ENCODE measurements around the gene COL18A1.

The COL18A1 gene

GRCh38 chr21:45538381-45539045 is 133.5 kb downstream of the COL18A1 start:
- H3K27ac ChIP-seq, result no peak overlapping the region
- TF ChIP-seq CTCF (conservative IDR thresholded peaks at IDR 0.05), result no peak
- no peak for TF ChIP-seq ZFX (IDR thresholded peaks at IDR 0.05)

GRCh38 chr21:45539046-45539795 is 134.3 kb downstream of the COL18A1 start:
- H3K27ac ChIP-seq, result no peak overlapping the region
- TF ChIP-seq CTCF (conservative IDR thresholded peaks at IDR 0.05) (no peak), ZFX (IDR thresholded peaks at IDR 0.05) (no peak)

DNA sequence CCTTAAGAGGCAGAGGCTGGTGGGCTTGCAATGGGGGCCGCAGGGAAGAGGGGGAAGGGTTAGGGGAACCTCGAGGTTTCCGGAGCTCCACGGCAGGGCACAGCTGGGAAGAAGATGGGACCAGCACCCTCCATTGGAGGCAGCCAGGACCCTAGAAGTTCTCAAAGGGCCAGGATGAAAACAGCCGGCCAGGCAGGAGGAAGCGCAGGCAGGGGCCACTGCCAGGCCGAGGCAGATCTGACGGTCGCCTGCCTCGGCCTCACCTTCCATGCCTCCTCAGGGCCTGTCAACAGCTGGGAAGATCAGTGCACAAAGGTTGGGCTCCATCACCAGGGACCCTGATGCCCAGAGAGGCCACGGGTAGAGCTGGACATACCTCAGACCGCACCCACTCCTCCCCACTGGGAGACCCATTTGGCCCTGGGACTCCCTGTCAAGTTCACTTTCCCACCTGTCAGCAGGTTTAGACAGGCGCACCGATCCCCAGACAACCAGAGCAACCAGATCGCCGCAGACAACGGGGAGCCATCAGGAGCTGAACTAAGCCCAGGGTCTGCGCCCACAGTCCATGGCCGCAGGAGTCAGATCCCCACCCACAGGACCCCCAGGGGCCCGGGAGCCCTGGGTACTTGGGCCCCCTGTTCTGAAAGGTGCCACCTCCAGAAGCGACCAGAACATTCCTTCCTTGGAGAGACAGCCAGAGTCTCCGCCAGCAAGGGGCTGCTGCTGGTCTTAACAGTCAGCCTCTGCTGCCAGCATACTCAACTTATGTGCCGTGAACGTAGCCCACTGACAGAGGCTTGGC is 135.0 kb downstream of the COL18A1 start:
- no peak overlapping the region for H3K27ac ChIP-seq
- TF ChIP-seq ZFX (IDR thresholded peaks at IDR 0.05) (no peak), CTCF (conservative IDR thresholded peaks at IDR 0.05) (no peak)

DNA sequence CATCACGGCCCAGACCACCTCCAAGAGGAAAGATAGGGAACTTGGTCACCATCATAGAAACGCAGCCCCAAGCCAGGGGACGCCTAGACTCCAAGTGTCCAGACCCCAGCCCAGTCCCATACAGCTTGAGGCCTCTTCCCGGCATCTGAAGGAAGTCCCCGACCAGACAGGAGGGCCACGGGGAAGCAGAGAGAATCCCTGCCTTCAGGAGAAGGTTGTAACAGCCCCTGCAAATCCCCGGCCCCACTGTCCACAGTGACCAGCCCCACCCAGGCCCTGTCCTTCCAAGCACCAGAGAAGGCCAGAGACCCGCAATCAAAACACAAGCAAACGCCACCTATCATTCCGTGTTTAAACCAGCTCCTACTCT is 135.6 kb downstream of the COL18A1 start:
- H3K27ac ChIP-seq, result peak overlapping the region; percentile 76; the same call in 1 of the 2 replicates
- TF ChIP-seq ZFX (IDR thresholded peaks at IDR 0.05), result no peak
- TF ChIP-seq CTCF (conservative IDR thresholded peaks at IDR 0.05), result no peak

DNA sequence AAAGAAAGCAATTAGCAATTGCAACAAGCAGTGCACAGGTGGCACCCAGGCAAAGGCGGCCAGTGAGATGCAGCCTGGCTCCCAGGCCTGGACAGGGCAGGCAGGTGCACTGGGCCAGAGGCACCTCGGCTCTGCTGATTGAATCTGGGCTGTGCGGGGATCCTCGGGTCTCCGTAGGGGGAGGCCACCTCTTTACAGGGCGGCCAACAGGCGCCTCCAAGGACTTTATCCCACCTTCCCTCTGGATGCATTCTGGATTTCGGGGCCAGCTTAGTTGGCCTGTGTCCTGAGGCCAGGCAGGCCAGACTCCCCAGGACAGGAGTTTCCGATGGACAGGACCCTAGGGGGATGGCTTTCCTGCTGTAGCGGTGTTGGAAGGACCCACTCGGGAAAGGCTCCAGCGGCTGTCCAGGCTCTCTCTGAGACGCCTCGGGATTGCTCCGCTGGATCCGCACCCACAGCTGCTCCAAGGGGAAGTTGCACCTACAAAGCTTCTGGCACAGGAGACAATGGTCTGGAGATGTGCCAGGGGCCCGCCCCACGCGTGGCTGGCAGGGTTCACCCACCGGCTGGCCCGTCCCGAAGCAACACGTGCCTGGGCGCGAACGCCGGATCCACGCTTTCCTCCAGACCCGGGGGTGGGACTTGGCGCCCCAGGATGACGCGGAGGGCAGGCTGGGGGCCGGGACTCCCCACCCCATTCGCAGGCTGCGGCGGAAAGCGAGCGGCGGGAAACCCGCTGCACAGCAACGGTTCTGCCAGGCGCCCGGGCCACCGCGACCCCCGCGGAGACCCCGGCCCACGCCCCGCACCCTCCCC is 136.5 kb downstream of the COL18A1 start:
- TF ChIP-seq ZFX (IDR thresholded peaks at IDR 0.05) (no peak), CTCF (conservative IDR thresholded peaks at IDR 0.05) (no peak)
- H3K27ac ChIP-seq, result peak overlapping the region; percentile 76

DNA sequence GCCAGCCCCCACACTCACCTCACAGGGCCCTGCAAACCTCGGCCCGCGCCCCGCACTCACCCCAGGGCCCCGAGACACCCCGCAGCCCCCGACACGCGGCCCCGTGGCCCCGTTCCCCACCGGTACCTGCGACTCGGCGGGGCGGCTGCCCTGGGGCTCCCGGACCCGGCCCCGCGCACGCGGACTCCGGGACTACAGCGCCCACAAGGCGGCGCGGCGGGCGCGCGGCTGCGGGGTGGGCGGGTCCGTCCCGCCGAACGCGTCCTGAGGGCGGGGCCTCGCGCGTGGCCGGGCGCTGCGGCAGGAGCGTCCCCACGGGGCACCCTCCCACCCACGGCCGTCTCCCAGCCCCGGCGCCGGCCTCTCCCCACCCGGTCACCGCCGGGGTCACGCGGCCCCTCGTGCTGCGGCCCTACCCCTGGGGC is 137.3 kb downstream of the COL18A1 start, which contains the start of gene SLC19A1:
SLC19A1 (minus strand) TSS at position 199 of the 425 bp plus-strand sequence. CDS start 4,481 bp downstream, outside the sequence.
- peak within 1 kb of the TSS; percentile 76 for H3K27ac ChIP-seq
- TF ChIP-seq CTCF (conservative IDR thresholded peaks at IDR 0.05) (no peak), ZFX (IDR thresholded peaks at IDR 0.05) (no peak)
